Cardiac muscle cell (in vitro differentiated cells and primary cell): Measurements from ENCODE around the gene SUSD2. TPM values are rescaled to one million over a fixed set of nuclear protein-coding genes. Genes with fewer than 3 reads are reported as not detected.

Experiments
- DNase-seq, 2 donors: peaks; one replicate each; pipeline versions ENCODE4 v3.0.0 to v3.0.0-alpha.2; 2010 to 2017; ENCODE audit warnings: low read depth in 1 of 2, low spot score in 1 of 2
- H3K27ac ChIP-seq: fragments of 200-600 bp; sonication (generic); 2 replicates; pipeline ENCODE4 v1.5.1; 2016
- H3K27me3 ChIP-seq: fragments of 200-600 bp; sonication (generic); 2 replicates; pipeline ENCODE4 v1.6.0; 2016; ENCODE audit warnings: control low read depth
- H3K36me3 ChIP-seq: fragments of 200-600 bp; sonication (generic); 2 replicates; pipeline ENCODE4 v1.5.1; 2016; ENCODE audit warnings: control low read depth
- H3K4me1 ChIP-seq: fragments of 200-600 bp; sonication (generic); 2 replicates; pipeline ENCODE4 v1.8.1; 2017; ENCODE audit warnings: low read depth, mild to moderate bottlenecking, mixed run types
- H3K4me3 ChIP-seq: fragments of 200-600 bp; sonication (generic); 2 replicates; pipeline ENCODE4 v1.5.1; 2016; ENCODE audit warnings: mild to moderate bottlenecking
- H3K9me3 ChIP-seq: fragments of 200-600 bp; sonication (generic); 2 replicates; pipeline ENCODE4 v1.5.1; 2017; ENCODE audit warnings: low read depth, mild to moderate bottlenecking, control low read depth
- polyA plus RNA-seq: library from polyadenylated mRNA; unstranded; fragments of >200 nt; fragmentation: Nextera tagmentation; extraction: Ambion mirVana; gene quantifications from 2 replicates; pipeline ENCODE4 v1.2.1, GENCODE V29; 2016
- total RNA-seq: library from RNA; depleted of rRNA; stranded (reverse); fragments of >200 nt; gene quantifications from 2 replicates; pipeline ENCODE4 v1.2.3, GENCODE V29; 2016
- TF ChIP-seq, protein P1 (sequence below): IDR thresholded peaks from 2 replicates; pipeline ENCODE4 v1.5.1; 2012; ENCODE audit warnings: low read depth, mild to moderate bottlenecking, low read length

Gene SUSD2
- total and polyA plus RNA-seq, 2 experiments from 2014 or later, result 1.8 to 2.6 TPM

DNA sequence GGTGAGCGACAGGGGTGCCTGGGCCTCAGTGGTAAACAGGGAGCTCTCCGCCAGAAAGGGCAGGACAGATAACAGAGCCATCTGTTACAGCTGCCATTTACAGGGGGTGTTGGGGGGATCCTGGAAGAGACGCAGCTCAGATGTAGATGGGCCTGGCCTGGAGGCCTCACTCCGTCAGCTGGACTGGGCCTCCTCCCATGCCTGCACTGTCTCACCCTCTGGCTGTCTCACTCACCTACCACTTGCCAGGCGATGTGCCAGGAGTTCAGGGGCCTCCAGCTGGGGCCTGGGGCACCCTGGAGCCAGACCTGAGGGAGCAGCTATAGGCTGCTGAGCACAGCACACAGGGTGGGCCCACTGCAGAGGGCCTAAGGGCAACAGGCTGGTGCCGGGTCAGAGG, 16.3 kb upstream of the SUSD2 start:
- Histone ChIP-seq H3K27me3 (no peaks in the 10 kb centered on the region), H3K4me3 (no peak overlapping the region), H3K4me1 (no peaks in the 10 kb centered on the region), H3K9me3 (no peaks in the 10 kb centered on the region), H3K27ac (no peak overlapping the region), H3K36me3 (peaks cover 18% of the 10 kb centered on the region)
- TF ChIP-seq, protein P1, sequence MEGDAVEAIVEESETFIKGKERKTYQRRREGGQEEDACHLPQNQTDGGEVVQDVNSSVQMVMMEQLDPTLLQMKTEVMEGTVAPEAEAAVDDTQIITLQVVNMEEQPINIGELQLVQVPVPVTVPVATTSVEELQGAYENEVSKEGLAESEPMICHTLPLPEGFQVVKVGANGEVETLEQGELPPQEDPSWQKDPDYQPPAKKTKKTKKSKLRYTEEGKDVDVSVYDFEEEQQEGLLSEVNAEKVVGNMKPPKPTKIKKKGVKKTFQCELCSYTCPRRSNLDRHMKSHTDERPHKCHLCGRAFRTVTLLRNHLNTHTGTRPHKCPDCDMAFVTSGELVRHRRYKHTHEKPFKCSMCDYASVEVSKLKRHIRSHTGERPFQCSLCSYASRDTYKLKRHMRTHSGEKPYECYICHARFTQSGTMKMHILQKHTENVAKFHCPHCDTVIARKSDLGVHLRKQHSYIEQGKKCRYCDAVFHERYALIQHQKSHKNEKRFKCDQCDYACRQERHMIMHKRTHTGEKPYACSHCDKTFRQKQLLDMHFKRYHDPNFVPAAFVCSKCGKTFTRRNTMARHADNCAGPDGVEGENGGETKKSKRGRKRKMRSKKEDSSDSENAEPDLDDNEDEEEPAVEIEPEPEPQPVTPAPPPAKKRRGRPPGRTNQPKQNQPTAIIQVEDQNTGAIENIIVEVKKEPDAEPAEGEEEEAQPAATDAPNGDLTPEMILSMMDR, result no peak
- no peak for DNase-seq

DNA sequence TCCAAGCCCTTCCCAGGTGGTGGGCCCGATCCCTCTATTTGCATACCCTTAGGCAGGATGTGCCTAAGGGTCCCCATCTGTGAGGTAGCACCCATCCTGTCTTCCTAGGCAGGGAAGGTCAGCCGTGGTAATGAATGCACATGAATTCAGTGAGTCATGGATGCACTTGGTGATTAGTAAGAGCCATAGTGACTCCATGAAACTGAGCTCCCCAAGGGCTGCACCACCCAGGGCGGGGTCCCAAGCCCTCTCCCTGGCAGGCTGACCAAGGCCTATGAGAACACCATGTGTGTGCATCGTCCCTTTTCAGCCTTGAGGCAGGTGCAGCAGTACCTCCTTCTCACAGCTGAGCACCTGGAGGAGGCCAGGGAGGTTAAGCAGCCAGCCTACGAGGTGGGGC, 15.6 kb upstream of the SUSD2 start:
- TF ChIP-seq, protein P1, result no peak
- no peak overlapping the region for H3K27ac ChIP-seq
- H3K36me3 ChIP-seq, result peaks cover 18% of the 10 kb centered on the region
- H3K4me1 ChIP-seq, result no peaks in the 10 kb centered on the region
- no peak overlapping the region for H3K4me3 ChIP-seq
- no peak for DNase-seq
- H3K9me3 ChIP-seq, result no peaks in the 10 kb centered on the region
- no peaks in the 10 kb centered on the region for H3K27me3 ChIP-seq

DNA sequence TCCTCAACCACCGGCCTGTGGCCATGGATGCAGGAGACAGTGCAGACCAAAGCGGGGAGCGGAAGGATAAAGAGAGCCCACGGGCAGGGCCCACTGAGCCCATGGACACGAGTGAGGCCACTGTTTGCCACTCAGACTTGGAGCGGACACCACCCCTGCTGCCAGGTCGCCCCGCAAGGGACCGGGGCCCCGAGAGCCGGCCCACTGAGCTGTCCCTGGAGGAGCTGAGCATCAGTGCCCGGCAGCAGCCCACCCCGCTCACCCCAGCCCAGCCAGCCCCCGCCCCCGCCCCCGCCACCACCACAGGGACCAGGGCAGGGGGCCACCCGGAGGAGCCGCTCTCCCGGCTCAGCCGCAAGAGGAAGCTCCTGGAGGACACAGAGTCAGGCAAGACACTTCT, 14.5 kb upstream of the SUSD2 start:
- TF ChIP-seq, protein P1, result no peak
- Histone ChIP-seq H3K4me1 (no peaks in the 10 kb centered on the region), H3K36me3 (peaks cover 23% of the 10 kb centered on the region), H3K27ac (no peak overlapping the region), H3K27me3 (no peaks in the 10 kb centered on the region), H3K4me3 (no peak overlapping the region), H3K9me3 (no peaks in the 10 kb centered on the region)
- DNase-seq, result no peak

- H3K27me3 ChIP-seq, result no peaks in the 10 kb centered on the region
- no peak overlapping the region for H3K27ac ChIP-seq
- TF ChIP-seq, protein P1, result no peak
- no peak overlapping the region for H3K4me3 ChIP-seq
- H3K9me3 ChIP-seq, result no peaks in the 10 kb centered on the region
- no peak for DNase-seq
- no peaks in the 10 kb centered on the region for H3K4me1 ChIP-seq
- peaks cover 30% of the 10 kb centered on the region for H3K36me3 ChIP-seq
Observed at GRCh38 chr22:24169439-24170058, 11.7 kb upstream of the SUSD2 start.

DNA sequence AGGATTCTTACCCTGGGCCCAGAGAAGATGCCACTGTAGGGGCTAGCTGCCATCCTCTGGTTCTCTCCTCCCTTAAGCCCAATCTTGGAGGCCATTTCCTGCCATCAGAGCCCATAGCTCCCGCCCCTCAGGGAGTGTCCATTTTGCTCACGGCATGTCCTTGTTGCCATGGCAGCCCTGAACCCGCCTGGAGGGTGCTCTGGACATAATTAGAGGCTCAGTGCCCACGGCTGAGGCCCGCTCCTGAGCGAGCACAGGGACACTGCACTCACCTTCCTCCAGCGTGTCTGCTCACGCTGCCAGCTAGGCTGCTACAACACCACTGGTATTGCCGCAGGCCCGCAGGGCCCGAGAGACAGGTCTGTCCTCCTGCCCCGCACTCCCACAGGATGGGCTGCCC, 11.1 kb upstream of the SUSD2 start:
- Histone ChIP-seq H3K4me1 (no peaks in the 10 kb centered on the region), H3K4me3 (no peak overlapping the region), H3K27me3 (no peaks in the 10 kb centered on the region), H3K27ac (no peak overlapping the region), H3K9me3 (no peaks in the 10 kb centered on the region), H3K36me3 (peaks cover 30% of the 10 kb centered on the region)
- TF ChIP-seq, protein P1, result no peak
- no peak for DNase-seq
